GM10248 (cell line): Measurements from ENCODE around the gene GPN2.

Experiments
- CTCF ChIA-PET: fragments of 300-600 bp; sonication (Branson Sonifier 250); formaldehyde crosslinking; extraction: SDS; loops from one replicate; lab custom pipeline; 2021; ENCODE audit warnings: antibody characterized with exemption; lab: Yijun Ruan, JAX
- POLR2A ChIA-PET: fragments of 350-650 bp; sonication (Branson Sonifier 250); formaldehyde crosslinking; extraction: SDS; loops from one replicate; lab custom pipeline; 2020; ENCODE audit warnings: antibody characterized with exemption; lab: Yijun Ruan, JAX
- DNase-seq: peaks from one replicate; pipeline ENCODE4 v3.0.0; 2012; ENCODE audit errors: extremely low spot score
- CTCF ChIP-seq: IDR thresholded peaks from 2 replicates; pipeline ENCODE4 v1.5.1; 2012; ENCODE audit warnings: mild to moderate bottlenecking, low read depth; ENCODE audit errors: extremely low read depth, missing control alignments, control extremely low read depth

Gene GPN2

GRCh38 chr1:26922901-26923300, 32.8 kb upstream of the GPN2 start:
- no peak for DNase-seq
- ChIA-PET CTCF (interaction anchor here (1.1 kb wide), 1 partner anchor 20 kb away, joined by 3 read pairs; no protein-coding TSS in a partner anchor), POLR2A (no interaction called here)
- TF ChIP-seq CTCF, result no peak

- CTCF ChIA-PET, result interaction anchor here (1.4 kb wide), 1 partner anchor 15 kb away, joined by 6 read pairs; no protein-coding TSS in a partner anchor
Observed at GRCh38 chr1:26922431-26922729, 32.3 kb upstream of the GPN2 start.

GRCh38 chr1:26921540-26922430, 31.7 kb upstream of the GPN2 start, which contains the start of gene NUDC:
NUDC (plus strand) TSS chr1:26921743; CDS start chr1:26921849, 106 bp downstream.
- no peak for TF ChIP-seq CTCF
- CTCF ChIA-PET, result interaction anchor here (1.4 kb wide), 1 partner anchor 14 kb away, joined by 6 read pairs; no protein-coding TSS in a partner anchor
- peak; percentile 98 for DNase-seq
- POLR2A ChIA-PET, result interaction anchor here (0.6 to 1.5 kb wide), 3 partner anchors 22 to 595 kb away, joined by 3 to 7 read pairs (median 6); partner anchors contain the start of gene GPATCH3

More at GRCh38 chr1:26922431-26922729, 32.3 kb upstream of the GPN2 start:
- POLR2A ChIA-PET, result no interaction called here
- no peak for DNase-seq
- TF ChIP-seq CTCF, result no peak

GRCh38 chr1:26921126-26921539, 31.1 kb upstream of the GPN2 start:
- CTCF ChIA-PET, result interaction anchor here (1.4 kb wide), 1 partner anchor 14 kb away, joined by 6 read pairs; no protein-coding TSS in a partner anchor
- POLR2A ChIA-PET, result interaction anchor here (0.7 to 1.5 kb wide), 3 partner anchors 21 to 47 kb away, joined by 4 to 7 read pairs (median 6); partner anchors contain the start of gene GPATCH3
- TF ChIP-seq CTCF, result no peak
- no peak for DNase-seq

GRCh38 chr1:26915204-26915842, 25.2 kb upstream of the GPN2 start:
- DNase-seq, result no peak
- POLR2A ChIA-PET, result interaction anchor here (0.6 kb wide), 1 partner anchor 310 kb away, joined by 6 read pairs; no protein-coding TSS in a partner anchor
- TF ChIP-seq CTCF, result no peak
- CTCF ChIA-PET, result interaction anchor here (1.5 kb wide), 1 partner anchor 9 kb away, joined by 3 read pairs; no protein-coding TSS in a partner anchor
